Measurements from ENCODE around the gene APBA2. TPM values are rescaled to one million over a fixed set of nuclear protein-coding genes. Genes with fewer than 3 reads are reported as not detected.
A peak's percentile ranks its signal among the peaks of the same experiment; 100 is the strongest.

Gene APBA2
- total and polyA plus RNA-seq, 2 of the 4 experiments (the other 2 are of a cell fraction): 21.7 to 33.0 TPM

GRCh38 chr15:29150515-29151483 lies 265.0 kb downstream of the APBA2 start:
- no TSS peak for BruUV-seq (replicated peaks)
- Histone ChIP-seq H4K20me1 (ENCODE audit: insufficient read depth, low read length) (no peaks in the 10 kb centered on the region), H2AK5ac (ENCODE audit: low read depth, low read length) (no peak overlapping the region), H3K36me3 (ENCODE audit: control insufficient read depth, insufficient read depth, low read length) (no peaks in the 10 kb centered on the region), H2BK5ac (ENCODE audit: low read depth, low read length, poor library complexity, severe bottlenecking) (no peak overlapping the region), H4K8ac (ENCODE audit: low read depth in 2 of 2, low read length in 2 of 2) (no peak overlapping the region), H3K4me2 (ENCODE audit: low read depth, low read length) (no peak overlapping the region), H4K5ac (ENCODE audit: low read depth, low read length) (no peak overlapping the region), H2AFZ (replicated peaks; ENCODE audit: low read length, poor library complexity) (no peak overlapping the region), H3K18ac (ENCODE audit: low read depth, low read length) (no peak overlapping the region), H3K23ac (ENCODE audit: low read depth, low read length) (no peak overlapping the region), H3K4me3 (ENCODE audit: insufficient read depth, low read depth, low read length) (no peak overlapping the region), H3K4me1 (ENCODE audit: control insufficient read depth, insufficient read depth, low read length) (no peaks in the 10 kb centered on the region), H2BK15ac (ENCODE audit: low read depth, low read length) (no peak overlapping the region), H3K14ac (replicated peaks; ENCODE audit: low read depth, low read length) (no peak overlapping the region), H3K9me1 (ENCODE audit: insufficient read depth, low read length) (no peaks in the 10 kb centered on the region), H4K91ac (ENCODE audit: insufficient read depth, low read depth, low read length) (no peak overlapping the region), H3K56ac (ENCODE audit: extremely low read depth, insufficient read depth, low read length) (no peak overlapping the region), H3K27ac (ENCODE audit: insufficient read depth, low read length) (no peak overlapping the region), H2BK120ac (ENCODE audit: low read depth, low read length) (no peak overlapping the region), H2AK9ac (replicated peaks; ENCODE audit: low read depth, low read length, poor library complexity) (no peak overlapping the region), H3K9ac (ENCODE audit: low read depth, low read length) (no peak overlapping the region), H3K4ac (ENCODE audit: low read depth, low read length) (no peak overlapping the region), H2BK20ac (ENCODE audit: low read depth, low read length) (no peak overlapping the region), H3K79me1 (ENCODE audit: low read depth in 1 of 2, low read length in 2 of 2) (no peaks in the 10 kb centered on the region), H3K27me3 (ENCODE audit: control insufficient read depth, insufficient read depth, low read length) (no peaks in the 10 kb centered on the region; the same call in 1 of the 2 replicates), H3K9me3 (ENCODE audit: control insufficient read depth, insufficient read depth, low read length) (no peaks in the 10 kb centered on the region)
- ChIA-PET POLR2A (ENCODE audit: unreplicated experiment) (no interaction called here), CTCF (no interaction called here)
- whole genome bisulfite sequencing, 2 experiments (ENCODE audit: extremely low coverage in 2 of 2, insufficient read length in 1 of 2): 57% methylated on average over 3 of the region's 15 CpGs; no CpG with 5 or more reads in 1 of the 2 experiments
- DNase-seq (no peak), ATAC-seq (ENCODE audit: low read depth) (no peak)
- intact Hi-C loops (cut with micrococcal nuclease): no loop called here
- TF ChIP-seq MAZ (IDR thresholded peaks at IDR 0.05; ENCODE audit: borderline replicate concordance, low read depth, low read length): no peak
- peak; percentile 49 for TF ChIP-seq MAFK (IDR thresholded peaks at IDR 0.05; ENCODE audit: low read depth, low read length)
- dilution Hi-C loops (cut with HindIII; ENCODE audit: low sequenced_read_pairs, unreplicated experiment): no loop called here
- in situ Hi-C loops (cut with MboI; ENCODE audit: low sequenced_read_pairs): no loop called here
